ENCODE measurements around the gene FBRSL1.

GRCh38 chr12:132447327-132447720 is 42.6 kb upstream of the FBRSL1 start:
- no peak for TF ChIP-seq RAD21 (IDR thresholded peaks at IDR 0.05)
- no peak for TF ChIP-seq JUND (IDR thresholded peaks at IDR 0.05)
- no peak for TF ChIP-seq YY1 (IDR thresholded peaks at IDR 0.05)
- no peak for TF ChIP-seq CTCF (IDR thresholded peaks at IDR 0.05; ENCODE audit: low read depth, low read length, missing input control)
- TF ChIP-seq MAX (IDR thresholded peaks at IDR 0.05): no peak
- TF ChIP-seq FOXA1 (IDR thresholded peaks at IDR 0.05): no peak
- no peak for TF ChIP-seq ATF3 (IDR thresholded peaks at IDR 0.05)
- no peak for TF ChIP-seq HNF4A (conservative IDR thresholded peaks at IDR 0.05)
- TF ChIP-seq RXRA (IDR thresholded peaks at IDR 0.05): no peak
- TF ChIP-seq REST (IDR thresholded peaks at IDR 0.05): no peak
- TF ChIP-seq TAF1 (conservative IDR thresholded peaks at IDR 0.05): no peak

All from liver (tissue), 3 donors.